Vagina (tissue), 2 donors: ENCODE measurements around the gene AGBL5.

Experiments
- CTCF ChIP-seq, 3 experiments: fragments of 450-650 bp in 2 of 3; fragments of 200-600 bp in 1 of 3; sonication (generic) in 1 of 3; IDR thresholded peaks; one replicate each; pipeline ENCODE4 v1.5.1; 2017 to 2019; ENCODE audit warnings: antibody characterized with exemption in 3 of 3, mild to moderate bottlenecking in 2 of 3, moderate library complexity in 2 of 3
- POLR2A ChIP-seq, 2 donors: fragments of 450-650 bp; IDR thresholded peaks; one replicate each; pipeline ENCODE4 v1.6.1; 2017; ENCODE audit warnings: antibody characterized with exemption in 2 of 2, mild to moderate bottlenecking in 2 of 2, moderate library complexity in 2 of 2

DNA sequence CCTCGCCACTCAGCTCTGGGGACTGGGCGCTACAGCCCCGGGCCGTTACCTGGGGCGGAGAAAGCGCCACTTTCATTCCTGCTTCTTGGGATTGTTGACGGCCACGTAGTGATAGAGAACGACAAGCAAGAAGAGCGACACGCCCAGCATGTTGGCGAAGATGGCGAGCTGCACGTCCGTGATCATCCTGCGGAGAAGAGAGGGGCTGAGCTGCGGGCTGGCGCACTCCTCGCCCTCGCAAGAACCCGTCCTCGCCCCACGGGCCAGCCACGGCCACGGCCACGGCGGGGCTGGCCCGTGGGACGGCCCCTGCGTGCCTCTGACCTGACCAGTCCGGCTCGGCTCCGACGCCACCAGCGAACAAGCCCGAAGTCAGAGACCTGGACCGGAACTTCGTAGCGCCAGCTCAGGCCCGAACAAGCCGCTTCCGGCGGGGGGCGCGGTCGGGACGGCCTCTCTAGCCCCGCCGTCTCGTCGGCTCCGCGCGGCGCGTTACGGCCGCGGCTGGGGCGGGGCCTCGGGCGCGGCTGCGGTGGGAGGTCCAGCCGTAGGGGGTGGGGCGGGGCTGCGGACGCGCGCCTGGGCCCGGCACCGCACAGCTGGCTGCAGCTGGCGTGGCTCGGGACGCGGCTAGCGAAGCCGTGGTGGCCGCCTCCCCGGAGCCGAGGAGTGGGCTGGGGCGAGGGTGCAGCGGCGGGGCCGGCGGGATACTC, 20.0 kb downstream of the AGBL5 start, which contains the start of gene OST4:
- peak in 1 of 2 donors; percentile 66 for TF ChIP-seq POLR2A (IDR thresholded peaks at IDR 0.05)
- no peak for TF ChIP-seq CTCF (IDR thresholded peaks at IDR 0.05)
